ENCODE data around the gene SMYD3.

- TF ChIP-seq TAF7 (tag; IDR thresholded peaks at IDR 0.05), result no peak
- TF ChIP-seq NR2C2 (CRISPR knock-in tag; IDR thresholded peaks at IDR 0.05), result no peak
- no peak for TF ChIP-seq NR2C2 (tag; IDR thresholded peaks at IDR 0.05)
- TF ChIP-seq POLR2A (conservative IDR thresholded peaks at IDR 0.05), result no peak
- no peak for TF ChIP-seq ATF7 (IDR thresholded peaks at IDR 0.05)
- no peak for TF ChIP-seq SP1 (CRISPR knock-in tag; IDR thresholded peaks at IDR 0.05)
- no peak for TF ChIP-seq BHLHE40 (IDR thresholded peaks at IDR 0.05; ENCODE audit: low read length)
- no peak for TF ChIP-seq E2F5 (CRISPR knock-in tag; IDR thresholded peaks at IDR 0.05)
- TF ChIP-seq, protein P1, sequence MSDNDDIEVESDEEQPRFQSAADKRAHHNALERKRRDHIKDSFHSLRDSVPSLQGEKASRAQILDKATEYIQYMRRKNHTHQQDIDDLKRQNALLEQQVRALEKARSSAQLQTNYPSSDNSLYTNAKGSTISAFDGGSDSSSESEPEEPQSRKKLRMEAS (CRISPR knock-in tag; IDR thresholded peaks at IDR 0.05), result no peak
- TF ChIP-seq CTCF (IDR thresholded peaks at IDR 0.05 in 2 of 3, conservative IDR thresholded peaks at IDR 0.05 in 1 of 3; ENCODE audit: insufficient read depth in 2 of 3, low read depth in 1 of 3, low read length in 3 of 3), result peak in 1 of 3 experiments; percentile 33; a peak in 1 of 6 replicates
- TF ChIP-seq, protein P2, sequence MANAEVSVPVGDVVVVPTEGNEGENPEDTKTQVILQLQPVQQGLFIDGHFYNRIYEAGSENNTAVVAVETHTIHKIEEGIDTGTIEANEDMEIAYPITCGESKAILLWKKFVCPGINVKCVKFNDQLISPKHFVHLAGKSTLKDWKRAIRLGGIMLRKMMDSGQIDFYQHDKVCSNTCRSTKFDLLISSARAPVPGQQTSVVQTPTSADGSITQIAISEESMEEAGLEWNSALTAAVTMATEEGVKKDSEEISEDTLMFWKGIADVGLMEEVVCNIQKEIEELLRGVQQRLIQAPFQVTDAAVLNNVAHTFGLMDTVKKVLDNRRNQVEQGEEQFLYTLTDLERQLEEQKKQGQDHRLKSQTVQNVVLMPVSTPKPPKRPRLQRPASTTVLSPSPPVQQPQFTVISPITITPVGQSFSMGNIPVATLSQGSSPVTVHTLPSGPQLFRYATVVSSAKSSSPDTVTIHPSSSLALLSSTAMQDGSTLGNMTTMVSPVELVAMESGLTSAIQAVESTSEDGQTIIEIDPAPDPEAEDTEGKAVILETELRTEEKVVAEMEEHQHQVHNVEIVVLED (CRISPR knock-in tag; IDR thresholded peaks at IDR 0.05), result no peak
These were observed 727.0 kb downstream of the SMYD3 start for GRCh38 chr1:245779797-245780755.

Measured in K562 (cell line).